ENCODE data around the gene OSBP. TPM values are rescaled to one million over a fixed set of nuclear protein-coding genes. Genes with fewer than 3 reads are reported as not detected.
"Not testable (repeated sequence)": the region's sequence is repeated elsewhere in the genome, so short reads cannot be mapped to it uniquely, and the experiment has no call there.

OSBP gene
- total RNA-seq, 2 donors from 2014 or later, result 28.5 to 30.3 TPM

DNA sequence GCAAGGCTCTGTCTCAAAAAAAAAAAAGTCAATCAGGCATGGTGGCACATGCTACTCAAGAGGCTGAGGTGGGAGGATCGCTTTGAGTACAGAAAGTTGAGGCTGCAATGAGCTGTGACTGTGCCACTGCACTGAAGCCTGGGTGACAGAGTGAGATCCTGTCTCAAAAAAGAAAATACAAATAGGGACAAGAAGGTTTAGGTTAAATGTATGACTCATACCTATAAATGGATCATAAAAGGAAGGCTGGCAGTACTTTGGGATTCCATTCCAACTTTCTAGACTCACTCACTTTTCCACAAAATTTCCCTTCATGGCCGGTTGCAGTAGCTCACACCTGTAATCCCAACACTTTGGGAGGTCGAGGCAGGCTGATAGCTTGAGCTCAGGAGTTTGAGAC, 25.6 kb upstream of the OSBP start:
- 95 to 96% methylated on average over 3 of the region's 3 CpGs for WGBS, 2 donors
- H3K9me3 ChIP-seq, result no peaks in the 10 kb centered on the region
- H3K27me3 ChIP-seq, result no peaks in the 10 kb centered on the region
- intact Hi-C loops (cut with DNase I), result no loop called here
- H3K27ac ChIP-seq, result no peak overlapping the region
- peaks cover 4% of the 10 kb centered on the region for H3K4me1 ChIP-seq
- peaks cover 16 to 32% of the 10 kb centered on the region in 2 donors for H3K36me3 ChIP-seq (replicated peaks in 1 of 2; ENCODE audit: insufficient read depth in 1 of 2, low read depth in 2 of 2)
- DNase-seq, result no peak
- H3K4me3 ChIP-seq, result no peak overlapping the region
- TF ChIP-seq, protein P1, sequence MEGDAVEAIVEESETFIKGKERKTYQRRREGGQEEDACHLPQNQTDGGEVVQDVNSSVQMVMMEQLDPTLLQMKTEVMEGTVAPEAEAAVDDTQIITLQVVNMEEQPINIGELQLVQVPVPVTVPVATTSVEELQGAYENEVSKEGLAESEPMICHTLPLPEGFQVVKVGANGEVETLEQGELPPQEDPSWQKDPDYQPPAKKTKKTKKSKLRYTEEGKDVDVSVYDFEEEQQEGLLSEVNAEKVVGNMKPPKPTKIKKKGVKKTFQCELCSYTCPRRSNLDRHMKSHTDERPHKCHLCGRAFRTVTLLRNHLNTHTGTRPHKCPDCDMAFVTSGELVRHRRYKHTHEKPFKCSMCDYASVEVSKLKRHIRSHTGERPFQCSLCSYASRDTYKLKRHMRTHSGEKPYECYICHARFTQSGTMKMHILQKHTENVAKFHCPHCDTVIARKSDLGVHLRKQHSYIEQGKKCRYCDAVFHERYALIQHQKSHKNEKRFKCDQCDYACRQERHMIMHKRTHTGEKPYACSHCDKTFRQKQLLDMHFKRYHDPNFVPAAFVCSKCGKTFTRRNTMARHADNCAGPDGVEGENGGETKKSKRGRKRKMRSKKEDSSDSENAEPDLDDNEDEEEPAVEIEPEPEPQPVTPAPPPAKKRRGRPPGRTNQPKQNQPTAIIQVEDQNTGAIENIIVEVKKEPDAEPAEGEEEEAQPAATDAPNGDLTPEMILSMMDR (IDR thresholded peaks at IDR 0.05), result no peak
- TF ChIP-seq POLR2A (IDR thresholded peaks at IDR 0.05), result no peak
- no peak for ATAC-seq

DNA sequence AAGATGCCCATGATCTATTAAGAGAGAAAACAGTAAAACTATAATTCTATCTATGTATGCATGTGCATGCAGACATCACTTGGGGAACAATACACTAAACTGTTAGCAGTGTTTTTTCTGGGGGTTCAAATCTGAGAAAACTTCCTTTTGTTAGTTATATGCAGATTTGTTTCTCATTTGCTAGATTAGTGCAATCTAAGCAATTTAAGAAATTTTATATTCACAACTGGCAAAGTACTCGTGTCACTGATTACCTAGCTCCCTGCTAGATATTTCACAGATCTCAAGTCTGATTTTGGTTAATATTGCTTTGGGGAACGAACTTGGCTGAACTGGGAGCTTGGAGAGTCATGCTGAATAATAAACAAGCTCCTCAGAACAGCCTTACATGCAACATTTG, 14.9 kb upstream of the OSBP start:
- WGBS, 2 donors, result 79 to 87% methylated on average over 2 of the region's 2 CpGs
- Histone ChIP-seq H3K27ac (no peak overlapping the region), H3K9me3 (no peaks in the 10 kb centered on the region), H3K4me1 (no peaks in the 10 kb centered on the region), H3K36me3 (replicated peaks in 1 of 2; ENCODE audit: insufficient read depth in 1 of 2, low read depth in 2 of 2) (no peaks in the 10 kb centered on the region), H3K27me3 (no peaks in the 10 kb centered on the region), H3K4me3 (no peak overlapping the region)
- TF ChIP-seq, protein P1 (IDR thresholded peaks at IDR 0.05), result no peak
- no peak for TF ChIP-seq POLR2A (IDR thresholded peaks at IDR 0.05)
- ATAC-seq (no peak), DNase-seq (no peak)
- intact Hi-C loops (cut with DNase I), result no loop called here

DNA sequence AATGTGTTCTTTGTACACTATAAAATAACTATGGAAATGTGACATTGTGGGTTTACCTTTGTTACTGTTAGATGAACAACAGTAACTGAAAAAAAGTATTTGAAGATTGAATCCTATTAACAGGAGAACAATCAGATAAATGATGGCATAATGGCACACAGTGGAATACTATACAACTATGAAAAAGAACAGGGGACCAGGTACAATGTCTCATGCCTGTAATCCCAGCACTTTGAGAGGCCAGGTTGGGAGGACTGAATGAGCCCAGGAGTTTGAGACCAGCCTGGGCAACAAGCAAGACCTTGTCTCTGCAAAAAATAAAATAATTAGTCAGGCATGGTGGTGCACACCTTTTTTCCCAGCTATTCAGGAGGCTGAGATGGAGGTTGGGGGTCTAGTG, 14.4 kb upstream of the OSBP start:
- no peak for ATAC-seq
- Histone ChIP-seq H3K36me3 (replicated peaks in 1 of 2; ENCODE audit: insufficient read depth in 1 of 2, low read depth in 2 of 2) (no peaks in the 10 kb centered on the region), H3K27ac (no peak overlapping the region), H3K4me3 (no peak overlapping the region), H3K9me3 (no peaks in the 10 kb centered on the region), H3K27me3 (no peaks in the 10 kb centered on the region), H3K4me1 (no peaks in the 10 kb centered on the region)
- no peak for DNase-seq
- TF ChIP-seq, protein P1 (IDR thresholded peaks at IDR 0.05), result no peak
- TF ChIP-seq POLR2A (IDR thresholded peaks at IDR 0.05), result no peak
- intact Hi-C loops (cut with DNase I), result no loop called here

DNA sequence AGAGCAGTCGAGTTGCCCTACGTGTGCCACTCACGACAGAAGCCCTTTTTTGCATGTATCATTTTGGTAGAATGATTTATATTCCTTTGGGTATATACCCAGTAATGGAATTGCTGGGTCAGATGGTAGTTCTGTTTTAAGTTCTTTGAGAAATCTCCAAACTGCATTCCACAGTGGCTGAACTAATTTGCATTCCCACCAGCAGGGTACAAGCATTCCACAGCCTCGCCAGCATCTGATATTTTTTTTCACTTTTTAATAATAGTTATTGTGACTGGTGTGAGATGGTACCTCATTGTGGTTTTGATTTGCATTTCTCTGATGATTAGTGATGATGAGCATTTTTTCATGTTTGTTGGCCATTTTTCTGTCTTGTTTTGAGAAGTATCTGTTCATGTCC, 11.4 kb upstream of the OSBP start:
- ATAC-seq; H3K4me3 ChIP-seq; intact Hi-C loops (cut with DNase I); H3K4me1 ChIP-seq; H3K36me3 ChIP-seq (replicated peaks in 1 of 2; ENCODE audit: insufficient read depth in 1 of 2, low read depth in 2 of 2); H3K9me3 ChIP-seq; DNase-seq; H3K27me3 ChIP-seq; H3K27ac ChIP-seq: not testable (repeated sequence)
- TF ChIP-seq, protein P1 (IDR thresholded peaks at IDR 0.05), result peak in 2 of 7 experiments; percentile 22 to 30
- WGBS, 2 donors, result 82 to 89% methylated on average over 4 of the region's 4 CpGs

DNA sequence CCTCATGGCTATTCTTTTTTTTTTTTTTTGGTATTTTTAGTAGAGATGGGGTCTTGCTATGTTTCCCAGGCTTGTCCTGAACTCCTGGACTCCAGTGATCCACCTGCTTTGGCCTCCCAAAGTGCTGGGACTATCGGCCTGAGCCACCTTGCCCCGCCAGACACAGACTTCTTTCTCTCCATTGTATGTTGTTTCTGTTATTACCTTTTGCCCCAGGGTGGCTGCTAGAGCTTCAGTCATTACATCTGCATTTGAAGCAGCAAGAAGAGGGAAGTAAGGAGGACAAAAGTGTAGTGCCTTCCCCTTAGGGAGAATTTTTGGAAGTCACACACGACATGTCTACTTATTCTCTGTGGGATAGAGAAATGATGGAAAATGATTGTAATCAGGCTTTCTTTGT, 10.1 kb upstream of the OSBP start:
- no peaks in the 10 kb centered on the region for H3K4me1 ChIP-seq
- intact Hi-C loops (cut with DNase I), result no loop called here
- ATAC-seq, result no peak
- H3K36me3 ChIP-seq (replicated peaks in 1 of 2; ENCODE audit: insufficient read depth in 1 of 2, low read depth in 2 of 2), result no peaks in the 10 kb centered on the region
- TF ChIP-seq POLR2A (IDR thresholded peaks at IDR 0.05), result no peak
- TF ChIP-seq, protein P1 (IDR thresholded peaks at IDR 0.05), result no peak
- H3K9me3 ChIP-seq, result no peaks in the 10 kb centered on the region
- 91 to 92% methylated on average over 3 of the region's 3 CpGs for WGBS, 2 donors
- no peak overlapping the region for H3K4me3 ChIP-seq
- H3K27me3 ChIP-seq, result no peaks in the 10 kb centered on the region
- no peak overlapping the region for H3K27ac ChIP-seq
- no peak for DNase-seq

All from body of pancreas (tissue), 4 donors.